ENCODE data around the gene NTM. TPM values are rescaled to one million over a fixed set of nuclear protein-coding genes. Genes with fewer than 3 reads are reported as not detected.

Gene NTM
- total RNA-seq, 1 donor from 2014 or later = not detected

- no peak overlapping the region for H3K4me3 Mint-ChIP-seq
- no peaks in the 10 kb centered on the region for H3K4me1 Mint-ChIP-seq (ENCODE audit: low read depth)
- DNase-seq (ENCODE audit: low spot score) = no peak
- no peak overlapping the region for H3K27ac Mint-ChIP-seq
- H3K9me3 Mint-ChIP-seq = no peaks in the 10 kb centered on the region
- H3K27me3 Mint-ChIP-seq (ENCODE audit: insufficient read depth) = peaks cover 10% of the 10 kb centered on the region
- no peaks in the 10 kb centered on the region for H3K36me3 Mint-ChIP-seq (ENCODE audit: low read depth)
- intact Hi-C loops (cut with micrococcal nuclease) = loop anchor here (1.0 kb wide), 1 partner anchor 26 kb away; no protein-coding TSS in a partner anchor
Measured at GRCh38 chr11:131696690-131697089, 326.3 kb downstream of the NTM start.

GRCh38 chr11:131703311-131703710, 332.9 kb downstream of the NTM start:
- Mint-ChIP-seq H3K36me3 (ENCODE audit: low read depth) (no peaks in the 10 kb centered on the region), H3K4me1 (ENCODE audit: low read depth) (no peaks in the 10 kb centered on the region), H3K27ac (no peak overlapping the region), H3K27me3 (ENCODE audit: insufficient read depth) (peaks cover 2% of the 10 kb centered on the region), H3K4me3 (no peak overlapping the region), H3K9me3 (peaks cover 14% of the 10 kb centered on the region)
- intact Hi-C loops (cut with micrococcal nuclease) = no loop called here
- DNase-seq (ENCODE audit: low spot score) = no peak

GRCh38 chr11:131704682-131705081, 334.3 kb downstream of the NTM start:
- no peaks in the 10 kb centered on the region for H3K36me3 Mint-ChIP-seq (ENCODE audit: low read depth)
- no peaks in the 10 kb centered on the region for H3K27me3 Mint-ChIP-seq (ENCODE audit: insufficient read depth)
- no peak for DNase-seq (ENCODE audit: low spot score)
- H3K4me1 Mint-ChIP-seq (ENCODE audit: low read depth) = no peaks in the 10 kb centered on the region
- intact Hi-C loops (cut with micrococcal nuclease) = no loop called here
- no peak overlapping the region for H3K4me3 Mint-ChIP-seq
- H3K27ac Mint-ChIP-seq = no peak overlapping the region
- H3K9me3 Mint-ChIP-seq = peaks cover 14% of the 10 kb centered on the region

- Mint-ChIP-seq H3K27me3 (ENCODE audit: insufficient read depth) (no peaks in the 10 kb centered on the region), H3K4me3 (no peak overlapping the region), H3K27ac (no peak overlapping the region), H3K4me1 (ENCODE audit: low read depth) (no peaks in the 10 kb centered on the region), H3K36me3 (ENCODE audit: low read depth) (no peaks in the 10 kb centered on the region), H3K9me3 (peaks cover 4% of the 10 kb centered on the region)
- DNase-seq (ENCODE audit: low spot score) = no peak
- intact Hi-C loops (cut with micrococcal nuclease) = no loop called here
Measured at GRCh38 chr11:131710511-131710910, 340.1 kb downstream of the NTM start.

- Mint-ChIP-seq H3K9me3 (peaks cover 4% of the 10 kb centered on the region), H3K27me3 (ENCODE audit: insufficient read depth) (no peaks in the 10 kb centered on the region), H3K27ac (no peak overlapping the region), H3K4me1 (ENCODE audit: low read depth) (no peaks in the 10 kb centered on the region), H3K36me3 (ENCODE audit: low read depth) (no peaks in the 10 kb centered on the region), H3K4me3 (no peak overlapping the region)
- DNase-seq (ENCODE audit: low spot score) = no peak
- intact Hi-C loops (cut with micrococcal nuclease) = no loop called here
Measured at GRCh38 chr11:131712897-131713296, 342.5 kb downstream of the NTM start.

- no peaks in the 10 kb centered on the region for H3K4me1 Mint-ChIP-seq (ENCODE audit: low read depth)
- no peak overlapping the region for H3K4me3 Mint-ChIP-seq
- no peak overlapping the region for H3K27ac Mint-ChIP-seq
- H3K27me3 Mint-ChIP-seq (ENCODE audit: insufficient read depth) = no peaks in the 10 kb centered on the region
- no peak for DNase-seq (ENCODE audit: low spot score)
- H3K36me3 Mint-ChIP-seq (ENCODE audit: low read depth) = no peaks in the 10 kb centered on the region
- peaks cover 4% of the 10 kb centered on the region for H3K9me3 Mint-ChIP-seq
- intact Hi-C loops (cut with micrococcal nuclease) = no loop called here
Measured at GRCh38 chr11:131713529-131714134, 343.2 kb downstream of the NTM start.

- Mint-ChIP-seq H3K36me3 (ENCODE audit: low read depth) (no peaks in the 10 kb centered on the region), H3K27ac (no peak overlapping the region), H3K4me1 (ENCODE audit: low read depth) (no peaks in the 10 kb centered on the region), H3K4me3 (no peak overlapping the region), H3K27me3 (ENCODE audit: insufficient read depth) (no peaks in the 10 kb centered on the region), H3K9me3 (peaks cover under 1% of the 10 kb centered on the region)
- intact Hi-C loops (cut with micrococcal nuclease) = no loop called here
- no peak for DNase-seq (ENCODE audit: low spot score)
Measured at GRCh38 chr11:131717616-131718015, 347.2 kb downstream of the NTM start.

- H3K27me3 Mint-ChIP-seq (ENCODE audit: insufficient read depth) = no peaks in the 10 kb centered on the region
Measured at GRCh38 chr11:131723088-131723487, 352.7 kb downstream of the NTM start.

GRCh38 chr11:131724436-131724975, 354.1 kb downstream of the NTM start:
- H3K36me3 Mint-ChIP-seq (ENCODE audit: low read depth) = no peaks in the 10 kb centered on the region
- intact Hi-C loops (cut with micrococcal nuclease) = no loop called here
- H3K9me3 Mint-ChIP-seq = no peaks in the 10 kb centered on the region

More at GRCh38 chr11:131723088-131723487, 352.7 kb downstream of the NTM start:
- intact Hi-C loops (cut with micrococcal nuclease) = no loop called here
- H3K27ac Mint-ChIP-seq = no peak overlapping the region
- no peaks in the 10 kb centered on the region for H3K4me1 Mint-ChIP-seq (ENCODE audit: low read depth)
- H3K36me3 Mint-ChIP-seq (ENCODE audit: low read depth) = no peaks in the 10 kb centered on the region
- H3K4me3 Mint-ChIP-seq = no peak overlapping the region
- H3K9me3 Mint-ChIP-seq = no peaks in the 10 kb centered on the region
- DNase-seq (ENCODE audit: low spot score) = no peak

GRCh38 chr11:131734871-131735270, 364.5 kb downstream of the NTM start:
- no peaks in the 10 kb centered on the region for H3K36me3 Mint-ChIP-seq (ENCODE audit: low read depth)
- no peak overlapping the region for H3K27ac Mint-ChIP-seq

More at GRCh38 chr11:131724436-131724975, 354.1 kb downstream of the NTM start:
- H3K4me1 Mint-ChIP-seq (ENCODE audit: low read depth) = no peaks in the 10 kb centered on the region
- H3K27ac Mint-ChIP-seq = no peak overlapping the region
- no peaks in the 10 kb centered on the region for H3K27me3 Mint-ChIP-seq (ENCODE audit: insufficient read depth)
- no peak overlapping the region for H3K4me3 Mint-ChIP-seq
- DNase-seq (ENCODE audit: low spot score) = no peak

GRCh38 chr11:131737357-131737756, 366.9 kb downstream of the NTM start:
- Mint-ChIP-seq H3K27me3 (ENCODE audit: insufficient read depth) (no peaks in the 10 kb centered on the region), H3K4me1 (ENCODE audit: low read depth) (no peaks in the 10 kb centered on the region), H3K36me3 (ENCODE audit: low read depth) (no peaks in the 10 kb centered on the region), H3K27ac (no peak overlapping the region), H3K9me3 (no peaks in the 10 kb centered on the region), H3K4me3 (no peak overlapping the region)
- intact Hi-C loops (cut with micrococcal nuclease) = no loop called here
- no peak for DNase-seq (ENCODE audit: low spot score)

More at GRCh38 chr11:131734871-131735270, 364.5 kb downstream of the NTM start:
- Mint-ChIP-seq H3K27me3 (ENCODE audit: insufficient read depth) (no peaks in the 10 kb centered on the region), H3K4me3 (no peak overlapping the region), H3K4me1 (ENCODE audit: low read depth) (no peaks in the 10 kb centered on the region), H3K9me3 (no peaks in the 10 kb centered on the region)
- DNase-seq (ENCODE audit: low spot score) = no peak
- intact Hi-C loops (cut with micrococcal nuclease) = no loop called here

- intact Hi-C loops (cut with micrococcal nuclease) = no loop called here
- no peaks in the 10 kb centered on the region for H3K36me3 Mint-ChIP-seq (ENCODE audit: low read depth)
- no peak overlapping the region for H3K4me3 Mint-ChIP-seq
- no peak overlapping the region for H3K27ac Mint-ChIP-seq
- H3K9me3 Mint-ChIP-seq = no peaks in the 10 kb centered on the region
- no peak for DNase-seq (ENCODE audit: low spot score)
- H3K4me1 Mint-ChIP-seq (ENCODE audit: low read depth) = no peaks in the 10 kb centered on the region
- H3K27me3 Mint-ChIP-seq (ENCODE audit: insufficient read depth) = peaks cover 3% of the 10 kb centered on the region
Measured at GRCh38 chr11:131739243-131739882, 368.9 kb downstream of the NTM start.

GRCh38 chr11:131744847-131745246, 374.4 kb downstream of the NTM start:
- intact Hi-C loops (cut with micrococcal nuclease) = no loop called here
- Mint-ChIP-seq H3K36me3 (ENCODE audit: low read depth) (no peaks in the 10 kb centered on the region), H3K27ac (no peak overlapping the region), H3K9me3 (no peaks in the 10 kb centered on the region), H3K27me3 (ENCODE audit: insufficient read depth) (peaks cover 3% of the 10 kb centered on the region), H3K4me1 (ENCODE audit: low read depth) (no peaks in the 10 kb centered on the region), H3K4me3 (no peak overlapping the region)
- no peak for DNase-seq (ENCODE audit: low spot score)
